GM23248 (cell line): ENCODE measurements around the gene TP53RK. TPM values are rescaled to one million over a fixed set of nuclear protein-coding genes. Genes with fewer than 3 reads are reported as not detected.

Source experiments
- DNase-seq: peaks from one replicate; pipeline ENCODE4 v3.0.0-alpha.2; 2015
- H2AFZ ChIP-seq: fragments of 200-600 bp; sonication (generic); 2 replicates; pipeline ENCODE4 v1.6.1; 2016; ENCODE audit warnings: antibody characterized with exemption
- H3F3A ChIP-seq: fragments of 200-600 bp; sonication (generic); 2 replicates; pipeline ENCODE4 v1.6.1; 2016; ENCODE audit warnings: mild to moderate bottlenecking, antibody characterized with exemption, mixed run types; ENCODE audit not compliant: insufficient read depth
- H3K27ac ChIP-seq: fragments of 200-600 bp; sonication (generic); 2 replicates; pipeline ENCODE4 v1.5.1; 2016; ENCODE audit warnings: mild to moderate bottlenecking
- H3K27me3 ChIP-seq: fragments of 200-600 bp; sonication (generic); replicated peaks from 2 replicates; pipeline ENCODE4 v1.6.1; 2016; ENCODE audit warnings: mild to moderate bottlenecking; ENCODE audit not compliant: insufficient read depth
- H3K36me3 ChIP-seq: fragments of 200-600 bp; sonication (generic); 2 replicates; pipeline ENCODE4 v1.6.1; 2016; ENCODE audit warnings: low read depth, mild to moderate bottlenecking
- H3K4me1 ChIP-seq: fragments of 200-600 bp; sonication (generic); 2 replicates; pipeline ENCODE4 v1.6.1; 2016; ENCODE audit warnings: mild to moderate bottlenecking; ENCODE audit not compliant: insufficient read depth
- H3K4me2 ChIP-seq: fragments of 200-600 bp; sonication (generic); one replicate; pipeline ENCODE4 v1.6.1; 2016; ENCODE audit warnings: mild to moderate bottlenecking; ENCODE audit not compliant: unreplicated experiment
- H3K4me3 ChIP-seq: fragments of 200-600 bp; sonication (generic); 2 replicates; pipeline ENCODE4 v1.5.1; 2016; ENCODE audit warnings: mild to moderate bottlenecking
- H3K79me2 ChIP-seq: fragments of 200-600 bp; sonication (generic); 2 replicates; pipeline ENCODE4 v1.6.1; 2016; ENCODE audit warnings: mild to moderate bottlenecking; ENCODE audit not compliant: insufficient read depth
- H3K9ac ChIP-seq: fragments of 200-600 bp; sonication (generic); 2 replicates; pipeline ENCODE4 v1.6.1; 2016; ENCODE audit warnings: mild to moderate bottlenecking
- H3K9me2 ChIP-seq: fragments of 200-600 bp; sonication (generic); 2 replicates; pipeline ENCODE4 v1.6.1; 2016; ENCODE audit warnings: mixed run types, mild to moderate bottlenecking, moderate library complexity; ENCODE audit not compliant: insufficient read depth
- H3K9me3 ChIP-seq: fragments of 200-600 bp; sonication (generic); one replicate; pipeline ENCODE4 v1.6.1; 2017; ENCODE audit warnings: low read depth
- H4K20me1 ChIP-seq: fragments of 200-600 bp; sonication (generic); 2 replicates; pipeline ENCODE4 v1.6.0; 2016; ENCODE audit not compliant: insufficient read depth
- EZH2 ChIP-seq: fragments of 200-600 bp; sonication (generic); IDR thresholded peaks from 2 replicates; pipeline ENCODE4 v1.6.1; 2018; ENCODE audit warnings: antibody characterized with exemption, mild to moderate bottlenecking; ENCODE audit not compliant: insufficient read depth, poor library complexity, severe bottlenecking
- EZH2phosphoT487 ChIP-seq: fragments of 200-600 bp; sonication (generic); IDR thresholded peaks from 2 replicates; pipeline ENCODE4 v1.6.1; 2018; ENCODE audit warnings: antibody characterized with exemption, moderate library complexity, mild to moderate bottlenecking, low read depth; ENCODE audit not compliant: insufficient read depth
- WGBS, 2 experiments: methylation state at CpG; one replicate each; pipeline ENCODE4 v1.1.6; 2015 to 2017; ENCODE audit warnings: low lambda C conversion rate in 2 of 2, low coverage in 1 of 2; ENCODE audit errors: missing lambda C conversion rate in 2 of 2; 5-methylcytosine and 5-hydroxymethylcytosine counted together
- in situ Hi-C: fragments of 300-500 bp; cut with MboI; formaldehyde crosslinking; loops from 2 replicates; pipeline ENCODE4 v1.15.0; 2020
- polyA plus RNA-seq: library from polyadenylated mRNA; unstranded; fragments of >200 nt; fragmentation: Nextera tagmentation; extraction: Ambion mirVana; gene quantifications from 2 replicates; pipeline ENCODE4 v1.2.1, GENCODE V29; 2016
- total RNA-seq: library from RNA; depleted of rRNA; stranded (reverse); fragments of >200 nt; shearing (Covaris generic); gene quantifications from 2 replicates; pipeline ENCODE4 v1.2.3, GENCODE V29; 2014

Gene TP53RK
- total and polyA plus RNA-seq, 2 experiments from 2014 or later: 23.6 to 24.1 TPM

DNA sequence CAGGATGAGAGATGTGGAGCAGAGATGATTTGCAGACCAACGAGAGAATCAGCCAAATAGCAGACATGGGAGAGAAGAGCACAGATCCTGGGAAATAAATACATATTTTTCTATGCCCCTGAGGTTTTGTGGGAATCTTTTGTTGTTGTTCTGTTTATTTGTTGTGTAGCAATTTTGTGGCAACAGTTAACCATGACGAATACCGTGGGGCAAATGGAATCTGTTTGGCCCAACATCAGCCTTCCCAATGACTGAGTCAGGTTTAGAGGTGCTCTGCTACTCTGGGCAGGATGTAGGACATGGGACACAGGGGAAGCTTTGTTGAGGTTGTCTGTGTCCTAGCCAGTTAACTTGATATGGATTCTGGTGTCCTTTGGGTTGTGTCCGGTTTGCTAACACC is 12.3 kb upstream of the TP53RK start:
- Histone ChIP-seq H3K27ac (peak overlapping the region; percentile 44), H3F3A (peaks cover 23% of the 10 kb centered on the region), H3K27me3 (no peaks in the 10 kb centered on the region), H3K4me3 (no peak overlapping the region), H2AFZ (no peak overlapping the region), H3K9me2 (no peaks in the 10 kb centered on the region), H3K4me1 (peaks cover 13% of the 10 kb centered on the region), H4K20me1 (no peaks in the 10 kb centered on the region), H3K9ac (peak overlapping the region; percentile 46; the same call in 1 of the 2 replicates), H3K9me3 (no peaks in the 10 kb centered on the region), H3K79me2 (no peaks in the 10 kb centered on the region), H3K4me2 (no peak overlapping the region), H3K36me3 (no peaks in the 10 kb centered on the region)
- WGBS, 2 experiments: 33 to 38% methylated on average over 4 of the region's 4 CpGs
- in situ Hi-C loops: no loop called here
- DNase-seq: peak; percentile 66
- no peak for TF ChIP-seq EZH2
- TF ChIP-seq EZH2phosphoT487: no peak

DNA sequence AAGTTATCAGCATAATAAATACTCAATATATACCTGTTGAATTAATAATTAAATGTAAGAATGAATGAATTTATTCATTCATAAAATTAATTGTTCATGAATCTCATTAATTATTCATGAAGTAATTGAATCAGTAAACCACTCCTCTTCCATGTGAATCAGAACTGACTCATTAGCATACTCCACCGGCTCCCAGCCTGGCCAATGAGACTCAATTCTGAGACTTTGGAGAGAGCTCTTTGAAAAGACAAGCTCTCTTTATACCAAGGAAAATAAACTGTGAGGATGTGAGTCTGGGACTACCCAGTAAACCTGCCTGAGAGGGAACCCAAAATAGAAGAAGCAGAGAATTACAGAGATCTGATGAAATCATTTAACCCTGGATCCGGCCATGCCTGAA is 11.8 kb upstream of the TP53RK start:
- Histone ChIP-seq H3K27me3 (no peaks in the 10 kb centered on the region), H2AFZ (no peak overlapping the region), H3K4me3 (no peak overlapping the region), H3K9me3 (no peaks in the 10 kb centered on the region), H3K4me2 (no peak overlapping the region), H3K36me3 (no peaks in the 10 kb centered on the region), H3K9ac (peak overlapping the region; percentile 46; the same call in 1 of the 2 replicates), H3K9me2 (no peaks in the 10 kb centered on the region), H3K4me1 (peaks cover 13% of the 10 kb centered on the region), H3F3A (peaks cover 18% of the 10 kb centered on the region), H3K79me2 (no peaks in the 10 kb centered on the region), H4K20me1 (no peaks in the 10 kb centered on the region), H3K27ac (peak overlapping the region; percentile 44)
- TF ChIP-seq EZH2 (no peak), EZH2phosphoT487 (no peak)
- in situ Hi-C loops: no loop called here
- peak; percentile 44 for DNase-seq
- WGBS, 2 experiments: 59% methylated on average over 2 of the region's 2 CpGs

GRCh38 chr20:46700481-46700880 is 11.2 kb upstream of the TP53RK start:
- H3K4me1 ChIP-seq: peaks cover 8% of the 10 kb centered on the region
- TF ChIP-seq EZH2phosphoT487: no peak
- TF ChIP-seq EZH2: no peak
- H2AFZ ChIP-seq: no peak overlapping the region
- no peaks in the 10 kb centered on the region for H3K36me3 ChIP-seq
- no peaks in the 10 kb centered on the region for H4K20me1 ChIP-seq
- no peak overlapping the region for H3K4me2 ChIP-seq
- no peak overlapping the region for H3K27ac ChIP-seq
- no peak overlapping the region for H3K4me3 ChIP-seq
- peaks cover 12% of the 10 kb centered on the region for H3F3A ChIP-seq
- no peak for DNase-seq
- H3K9me3 ChIP-seq: no peaks in the 10 kb centered on the region
- no peaks in the 10 kb centered on the region for H3K79me2 ChIP-seq
- WGBS, 2 experiments: 81 to 84% methylated on average over 6 of the region's 6 CpGs
- H3K9me2 ChIP-seq: no peaks in the 10 kb centered on the region
- H3K9ac ChIP-seq: no peak overlapping the region
- H3K27me3 ChIP-seq: no peaks in the 10 kb centered on the region
- in situ Hi-C loops: no loop called here

DNA sequence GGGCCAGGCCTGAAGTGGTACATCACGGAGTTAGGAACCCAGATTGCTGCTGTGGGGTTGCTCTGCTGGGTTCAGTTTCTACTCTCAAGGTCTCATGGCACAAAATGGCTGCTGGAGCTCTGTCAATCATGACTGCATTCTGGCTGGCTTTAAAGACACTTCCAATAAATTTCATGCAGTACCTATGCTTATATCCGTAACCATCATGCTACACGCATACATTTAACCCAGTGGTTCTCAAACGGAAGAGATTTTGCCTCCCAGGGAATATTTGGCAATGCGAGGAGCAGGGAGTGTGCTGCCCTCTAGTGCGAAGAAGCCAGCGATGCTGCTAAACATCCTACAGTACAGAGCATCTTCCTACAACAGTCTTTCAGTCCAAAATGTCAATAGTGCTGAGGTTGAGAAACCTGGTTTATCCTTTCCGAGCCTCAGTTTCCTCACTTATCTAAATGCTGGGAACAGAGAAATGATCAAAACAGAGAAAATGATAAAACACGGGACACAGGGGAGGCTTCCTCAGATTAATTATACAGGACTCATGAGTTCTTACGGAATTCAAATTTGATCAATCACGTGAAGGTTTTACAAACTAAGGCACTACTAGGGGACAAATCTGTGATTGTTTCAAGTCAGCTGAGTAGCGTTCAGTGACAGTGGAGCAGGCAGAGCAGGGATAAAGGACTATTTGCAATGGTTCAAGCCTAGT is 10.6 kb upstream of the TP53RK start:
- peaks cover 5% of the 10 kb centered on the region for H3F3A ChIP-seq
- H3K9ac ChIP-seq: no peak overlapping the region
- peak overlapping the region; percentile 28; the same call in 1 of the 2 replicates for H2AFZ ChIP-seq
- TF ChIP-seq EZH2phosphoT487 (no peak), EZH2 (no peak)
- no peak overlapping the region for H3K4me3 ChIP-seq
- DNase-seq: peak; percentile 71
- in situ Hi-C loops: no loop called here
- WGBS, 2 experiments: 31 to 41% methylated on average over 12 of the region's 12 CpGs
- no peaks in the 10 kb centered on the region for H3K27me3 ChIP-seq
- H3K36me3 ChIP-seq: no peaks in the 10 kb centered on the region
- H3K79me2 ChIP-seq: no peaks in the 10 kb centered on the region
- H4K20me1 ChIP-seq: no peaks in the 10 kb centered on the region
- no peak overlapping the region for H3K27ac ChIP-seq
- H3K9me3 ChIP-seq: no peaks in the 10 kb centered on the region
- H3K4me2 ChIP-seq: no peak overlapping the region
- H3K4me1 ChIP-seq: peaks cover 1% of the 10 kb centered on the region; the same call in 1 of the 2 replicates
- no peaks in the 10 kb centered on the region for H3K9me2 ChIP-seq
